Glomerular visceral epithelial cell (primary cell): Measurements from ENCODE around the gene IFNA21.
"Not testable (repeated sequence)": the region's sequence is repeated elsewhere in the genome, so short reads cannot be mapped to it uniquely, and the experiment has no call there.

Source experiments
- DNase-seq: peaks from one replicate; pipeline ENCODE4 v3.0.0-alpha.2; 2016; ENCODE audit errors: extremely low spot score

The IFNA21 gene

GRCh38 chr9:21141427-21141882 lies 25.0 kb downstream of the IFNA21 start, which contains the start of gene IFNW1:
TSS of gene IFNW1 (minus strand) at chr9:21141832. CDS start at chr9:21141570, 262 bp downstream.
- DNase-seq = no peak

GRCh38 chr9:21137020-21137419 lies 29.4 kb downstream of the IFNA21 start:
- no peak for DNase-seq

- DNase-seq = no peak
These were observed 30.7 kb downstream of the IFNA21 start for GRCh38 chr9:21135736-21136135.

GRCh38 chr9:21128186-21128585 lies 38.3 kb downstream of the IFNA21 start:
- not testable (repeated sequence) for DNase-seq

- DNase-seq = no peak
These were observed 44.7 kb downstream of the IFNA21 start for GRCh38 chr9:21121595-21122251.

- DNase-seq = no peak
These were observed 45.4 kb downstream of the IFNA21 start for GRCh38 chr9:21121079-21121478.

GRCh38 chr9:21119093-21119770 lies 47.2 kb downstream of the IFNA21 start:
- no peak for DNase-seq
